Vagina (tissue), 2 donors: ENCODE results near the gene CKS1B.
A peak's percentile ranks its signal among the peaks of the same experiment; 100 is the strongest.

Experiments used
- CTCF ChIP-seq, 3 experiments: fragments of 450-650 bp in 2 of 3; fragments of 200-600 bp in 1 of 3; sonication (generic) in 1 of 3; IDR thresholded peaks; one replicate each; pipeline ENCODE4 v1.5.1; 2017 to 2019; ENCODE audit warnings: antibody characterized with exemption in 3 of 3, mild to moderate bottlenecking in 2 of 3, moderate library complexity in 2 of 3
- POLR2A ChIP-seq, 2 donors: fragments of 450-650 bp; IDR thresholded peaks; one replicate each; pipeline ENCODE4 v1.6.1; 2017; ENCODE audit warnings: antibody characterized with exemption in 2 of 2, mild to moderate bottlenecking in 2 of 2, moderate library complexity in 2 of 2
- POLR2AphosphoS5 ChIP-seq, 2 donors: sonication (generic); formaldehyde crosslinking; IDR thresholded peaks; one replicate each; pipeline ENCODE4 v1.9.0; 2017; ENCODE audit warnings: antibody characterized with exemption in 2 of 2, mild to moderate bottlenecking in 2 of 2, low read depth in 1 of 2; ENCODE audit not compliant: insufficient read depth in 1 of 2

- TF ChIP-seq POLR2AphosphoS5 (IDR thresholded peaks at IDR 0.05; ENCODE audit: insufficient read depth in 1 of 2, low read depth in 1 of 2) (peak in 1 of 2 donors; percentile 64), POLR2A (IDR thresholded peaks at IDR 0.05) (peak in 1 of 2 donors; percentile 15), CTCF (IDR thresholded peaks at IDR 0.05) (no peak)
These were observed 37.6 kb downstream of the CKS1B start for GRCh38 chr1:155012026-155012546.
